HG02938 (cell line): ENCODE data around the gene RIN2.

ENCODE experiments used
- ATAC-seq: cut with Tn5 transposase; IDR thresholded peaks from one replicate; pipeline ENCODE4 v1.9.1; 2021; ENCODE audit warnings: mild to moderate bottlenecking, moderate library complexity; ENCODE audit not compliant: unreplicated experiment

The RIN2 gene

DNA sequence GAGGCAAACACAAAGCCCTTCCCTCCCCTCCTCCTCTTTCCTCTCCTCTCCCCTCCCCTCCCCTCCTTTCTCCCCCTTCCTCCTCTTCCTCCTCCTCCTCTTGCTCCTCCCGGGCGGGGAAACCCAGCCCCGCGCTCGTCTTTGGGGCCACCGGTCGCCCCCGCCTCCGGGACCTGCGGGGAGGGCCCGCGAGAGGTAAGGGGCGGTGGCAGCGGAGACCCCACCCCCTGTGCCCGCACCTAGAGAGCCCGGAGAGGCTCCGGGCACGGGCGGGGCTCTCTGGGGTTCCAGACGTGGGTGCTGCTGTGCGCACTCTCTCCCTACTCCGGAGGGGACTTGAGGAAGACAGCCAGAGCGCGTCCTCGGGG, at the start of gene RIN2:
Gene RIN2 (plus strand): TSS at position 126 of the 368 bp plus-strand sequence. CDS start 131,344 bp downstream, outside the sequence.
- ATAC-seq = no peak

DNA sequence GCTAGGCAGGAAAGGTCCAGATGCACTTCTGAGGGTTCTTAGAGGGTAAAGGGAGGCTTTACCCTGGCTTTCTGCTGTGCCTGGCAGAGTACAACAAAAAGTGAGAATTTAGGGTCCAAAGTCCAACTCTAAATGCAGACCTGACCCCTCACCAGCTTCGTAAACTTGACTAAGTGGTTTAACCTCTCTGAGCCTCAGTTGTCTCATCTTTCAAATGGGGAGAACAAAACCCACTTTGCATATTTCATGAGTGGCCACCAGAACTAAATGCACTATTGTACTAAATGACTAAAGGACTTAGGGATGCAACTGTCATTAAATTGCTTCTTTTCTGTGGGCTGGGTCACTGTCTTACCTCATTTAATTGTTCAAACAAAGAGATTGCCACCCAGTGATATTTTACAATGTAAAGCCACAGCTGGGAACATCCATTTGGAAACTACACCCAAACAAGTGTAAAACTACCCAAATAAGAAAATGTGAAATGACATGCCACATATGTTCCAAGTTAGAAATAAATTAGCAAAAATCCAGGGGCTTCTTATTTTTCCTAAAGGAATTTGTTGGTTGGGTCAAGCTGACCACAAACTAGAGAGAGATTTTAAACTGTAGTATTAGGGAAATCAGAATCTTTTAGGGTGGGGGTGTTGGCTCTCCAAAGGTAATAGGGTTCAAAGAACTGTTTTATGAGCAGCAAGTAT, 48.3 kb upstream of the RIN2 start:
- ATAC-seq = no peak

GRCh38 chr20:19710336-19711120, 47.5 kb upstream of the RIN2 start:
- ATAC-seq = no peak

DNA sequence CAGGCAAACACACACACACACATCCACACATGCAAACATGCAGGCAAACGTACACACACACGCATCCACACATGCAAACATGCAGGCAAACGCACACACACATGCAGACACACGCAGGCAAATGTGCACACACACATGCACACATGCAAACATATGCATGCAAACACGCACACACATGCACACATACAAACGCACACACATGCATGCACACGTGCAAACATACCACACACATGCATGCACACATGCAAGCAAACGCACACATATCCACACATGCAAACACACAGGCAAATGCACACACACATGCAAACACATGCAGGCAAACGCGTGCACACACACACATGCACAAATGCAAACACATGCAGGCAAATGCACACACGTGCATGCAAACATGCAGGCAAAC, 46.9 kb upstream of the RIN2 start:
- no peak for ATAC-seq

- ATAC-seq = no peak
These were observed 45.3 kb upstream of the RIN2 start for GRCh38 chr20:19712721-19713260.

- ATAC-seq = no peak
These were observed 44.1 kb upstream of the RIN2 start for GRCh38 chr20:19713822-19714578.

GRCh38 chr20:19714579-19714840, 43.5 kb upstream of the RIN2 start:
- no peak for ATAC-seq

DNA sequence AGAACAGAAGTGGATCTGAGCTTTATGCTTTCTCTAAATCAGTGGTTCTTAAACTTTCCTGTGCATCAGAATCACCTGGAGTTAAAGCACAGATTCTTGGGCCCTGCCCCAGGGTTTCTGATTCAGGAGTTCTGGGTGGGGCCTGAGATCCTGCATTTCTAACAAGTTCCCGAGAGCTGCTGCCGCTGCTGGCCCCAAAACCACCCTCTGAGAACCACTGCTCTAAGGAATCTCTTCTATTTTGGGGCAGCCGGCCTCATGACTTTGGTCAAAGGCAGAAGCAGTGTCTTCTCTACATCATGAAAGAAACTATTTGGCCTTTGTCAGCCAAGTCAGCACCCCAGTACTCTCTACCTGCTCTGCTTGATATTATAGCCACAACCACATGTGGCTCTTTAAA, 42.1 kb upstream of the RIN2 start:
- no peak for ATAC-seq

GRCh38 chr20:19718880-19719279, 39.2 kb upstream of the RIN2 start:
- ATAC-seq = no peak

DNA sequence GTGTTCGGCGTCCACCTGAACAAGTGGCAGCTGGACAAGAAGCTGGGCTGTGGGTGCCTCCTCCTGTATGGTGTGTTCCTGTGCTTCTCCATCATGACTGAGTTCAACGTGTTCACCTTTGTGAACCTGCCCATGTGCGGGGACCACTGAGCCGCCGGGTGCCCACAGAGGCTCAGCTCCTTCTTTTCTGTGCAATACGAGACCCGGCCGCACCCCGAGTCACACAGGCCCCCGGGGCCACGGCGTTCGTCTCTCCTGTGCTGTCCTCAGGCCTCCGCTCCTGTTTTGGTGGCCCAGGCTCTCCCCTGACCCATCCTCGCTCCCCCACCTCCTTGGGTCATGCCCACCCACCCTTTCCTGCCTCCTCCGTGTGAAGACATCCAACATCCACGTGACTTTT, 37.1 kb upstream of the RIN2 start:
- ATAC-seq = no peak

GRCh38 chr20:19723051-19723450, 35.0 kb upstream of the RIN2 start:
- ATAC-seq = no peak

DNA sequence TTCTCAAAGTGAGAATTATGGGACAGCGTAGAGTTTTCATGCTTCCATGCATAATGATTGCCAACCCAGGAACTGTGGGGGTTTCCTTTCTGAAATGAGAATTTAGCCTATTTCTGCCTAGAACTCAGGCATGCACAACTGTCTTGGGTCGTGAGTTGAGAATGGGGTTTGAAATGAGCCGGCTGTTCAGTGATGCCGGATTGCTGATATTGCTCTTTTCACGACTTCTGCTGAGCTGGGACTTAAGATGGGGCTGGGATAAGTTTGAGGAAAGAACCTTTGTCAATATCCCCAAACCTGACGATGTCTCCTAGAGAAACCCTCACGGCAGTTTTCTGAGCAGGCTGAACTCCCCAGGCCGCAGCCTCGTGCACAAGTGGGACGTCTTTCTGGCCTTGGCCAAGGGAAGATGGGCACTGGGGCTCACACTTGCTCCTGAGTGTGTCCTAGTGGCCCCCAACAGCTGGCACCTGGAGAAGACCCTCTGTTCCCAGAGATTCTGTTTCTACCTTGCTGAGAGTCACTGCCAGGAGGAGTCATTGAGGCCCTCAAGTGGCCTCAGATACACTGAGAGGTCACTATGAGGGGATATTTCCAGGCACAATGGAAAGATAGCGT, 34.1 kb upstream of the RIN2 start:
- ATAC-seq = no peak

GRCh38 chr20:19725373-19725772, 32.7 kb upstream of the RIN2 start:
- no peak for ATAC-seq

DNA sequence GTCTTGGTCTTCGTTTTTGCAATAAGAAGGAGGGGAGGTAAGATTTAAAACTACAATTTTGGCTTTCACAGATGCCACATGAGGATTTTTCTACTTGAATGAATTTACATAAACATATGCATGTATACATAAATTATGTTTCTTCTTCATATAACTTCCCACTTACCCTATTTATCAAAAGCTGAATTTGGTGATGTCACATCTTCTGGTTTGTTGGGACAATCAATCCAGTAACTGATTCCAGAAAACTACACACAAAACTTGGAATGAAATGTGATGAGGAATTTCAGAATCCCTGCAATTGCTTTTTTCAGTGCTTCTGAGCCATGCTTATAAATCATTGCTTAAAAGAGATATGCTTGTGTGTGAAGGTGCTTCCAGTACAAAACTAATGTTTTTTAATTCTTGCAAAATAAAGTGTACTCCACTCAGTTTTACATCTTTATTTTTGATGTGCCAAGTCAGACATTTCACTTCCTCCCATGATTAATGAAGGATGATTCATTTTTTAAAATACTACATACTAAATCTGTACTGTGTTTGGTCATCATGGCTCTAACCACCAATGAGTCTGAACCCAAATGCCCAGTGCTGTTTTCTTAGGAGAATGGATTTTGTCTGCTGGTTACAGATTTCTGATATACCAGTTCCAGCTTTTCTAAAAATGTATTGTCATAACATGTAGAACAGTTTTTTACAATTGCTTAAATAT, 32.1 kb upstream of the RIN2 start:
- no peak for ATAC-seq

GRCh38 chr20:19727251-19727847, 30.7 kb upstream of the RIN2 start:
- no peak for ATAC-seq

GRCh38 chr20:19729672-19730071, 28.4 kb upstream of the RIN2 start:
- ATAC-seq = no peak

GRCh38 chr20:19730706-19731105, 27.4 kb upstream of the RIN2 start:
- no peak for ATAC-seq

DNA sequence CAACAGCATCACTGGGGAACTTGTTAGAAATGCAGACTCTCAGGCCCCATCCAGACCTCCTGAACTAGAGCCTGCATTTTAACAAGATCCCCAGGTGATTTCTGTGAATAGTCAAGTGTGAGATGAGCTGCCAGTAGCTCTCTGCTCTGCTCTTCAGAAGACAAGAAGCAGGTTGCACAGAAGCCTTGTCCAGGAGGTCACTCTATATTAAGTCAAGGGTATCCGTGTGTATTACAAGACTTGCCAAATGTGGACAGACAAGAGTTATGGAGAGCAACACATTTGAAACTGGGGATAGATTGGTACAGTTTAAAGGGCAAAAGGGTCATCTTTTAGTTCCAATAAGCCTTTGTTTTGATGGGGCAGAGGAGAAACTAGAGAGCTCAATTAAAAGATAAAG, 23.2 kb upstream of the RIN2 start:
- no peak for ATAC-seq

DNA sequence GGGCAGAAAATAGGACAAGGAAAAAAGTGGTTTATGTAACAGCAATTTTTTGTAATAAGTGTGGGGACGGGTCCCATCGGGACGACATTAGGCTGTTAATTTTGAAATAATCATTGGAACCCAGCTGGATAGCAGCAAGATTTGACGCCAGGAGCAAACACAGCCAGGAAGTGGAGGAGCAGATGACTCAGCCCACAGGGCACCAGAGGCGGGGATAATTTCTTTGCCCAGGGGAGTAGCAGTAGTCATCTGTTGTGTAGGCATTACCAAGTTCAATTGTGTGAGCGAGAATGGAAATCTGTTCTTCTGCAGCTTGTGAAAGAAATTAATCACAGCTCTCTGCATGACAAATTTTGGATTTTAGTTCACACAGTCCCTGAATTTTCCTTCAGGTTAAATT, 22.6 kb upstream of the RIN2 start:
- no peak for ATAC-seq

DNA sequence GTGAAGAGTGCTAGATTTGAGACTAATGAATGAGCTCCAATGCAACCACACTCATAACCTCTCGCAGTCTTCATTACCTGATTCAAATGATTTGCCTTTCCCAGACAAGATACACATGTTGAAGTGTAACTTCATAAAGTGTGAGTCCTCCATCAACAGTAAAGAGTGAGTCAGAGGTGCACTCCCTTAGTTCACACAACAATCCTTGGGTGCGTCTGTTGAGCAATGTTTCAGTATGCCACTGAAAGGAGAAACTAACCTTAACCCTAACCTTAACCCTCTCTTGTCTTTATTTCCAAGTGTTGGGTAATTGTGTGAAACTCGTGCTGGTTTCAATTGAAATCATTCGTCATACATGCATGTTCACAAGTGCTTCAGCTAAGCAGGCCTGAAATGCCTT, 21.0 kb upstream of the RIN2 start:
- no peak for ATAC-seq
